Midbrain (tissue), 1 donor: ENCODE measurements around the gene SYNGAP1.
"Not testable (repeated sequence)": the region's sequence is repeated elsewhere in the genome, so short reads cannot be mapped to it uniquely, and the experiment has no call there.

Source experiments
- DNase-seq: peaks from one replicate; lab custom pipeline; 2025; lab: John Stamatoyannopoulos, UW

SYNGAP1 gene

DNA sequence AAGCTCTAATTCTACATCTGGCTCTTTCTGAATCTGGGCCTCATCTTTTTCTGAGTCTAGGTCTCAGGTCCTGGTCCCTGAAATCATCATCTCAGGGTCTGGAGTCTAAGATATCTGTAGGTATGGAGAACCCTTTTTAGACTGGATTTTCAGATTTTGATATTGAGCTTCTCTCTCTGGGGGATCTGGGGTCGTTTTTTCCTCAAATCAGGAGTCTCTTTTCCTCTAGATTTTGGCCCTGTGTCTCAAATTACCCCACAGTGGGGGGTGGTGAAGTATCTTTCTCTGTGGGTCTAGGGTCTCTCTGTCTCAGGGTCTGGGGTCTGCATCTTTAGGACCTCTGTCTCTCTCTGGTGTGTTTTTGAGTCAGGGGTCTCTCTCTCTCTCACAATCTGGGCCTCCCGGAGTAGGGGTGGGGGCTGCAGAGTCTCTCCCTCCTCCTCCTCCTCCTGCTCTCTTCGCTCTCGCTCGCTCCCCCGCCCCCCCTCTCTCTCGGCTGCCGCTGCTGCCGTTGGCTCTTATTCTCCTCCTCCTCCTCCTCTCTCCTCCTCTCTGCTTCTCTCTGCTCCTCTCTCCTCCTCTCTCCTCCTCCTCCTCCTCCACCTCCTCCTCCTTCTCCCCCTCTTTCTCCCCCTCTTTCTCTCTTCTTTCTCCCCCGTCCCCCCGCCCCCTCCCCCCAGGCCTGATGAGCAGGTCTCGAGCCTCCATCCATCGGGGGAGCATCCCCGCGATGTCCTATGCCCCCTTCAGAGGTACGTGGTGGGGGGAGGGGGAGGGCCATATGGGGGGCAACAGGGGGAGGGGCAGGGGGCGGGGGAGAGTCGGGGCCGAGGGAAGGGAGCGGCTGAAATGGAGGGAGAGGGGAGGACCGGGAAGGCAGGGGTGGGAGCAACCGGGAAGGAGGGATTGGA lies at the start of gene SYNGAP1:
Gene SYNGAP1 (plus strand): TSS at position 486 of the 911 bp plus-strand sequence. CDS start 200 bp downstream, at position 686.
- peak; percentile 13 for DNase-seq

DNA sequence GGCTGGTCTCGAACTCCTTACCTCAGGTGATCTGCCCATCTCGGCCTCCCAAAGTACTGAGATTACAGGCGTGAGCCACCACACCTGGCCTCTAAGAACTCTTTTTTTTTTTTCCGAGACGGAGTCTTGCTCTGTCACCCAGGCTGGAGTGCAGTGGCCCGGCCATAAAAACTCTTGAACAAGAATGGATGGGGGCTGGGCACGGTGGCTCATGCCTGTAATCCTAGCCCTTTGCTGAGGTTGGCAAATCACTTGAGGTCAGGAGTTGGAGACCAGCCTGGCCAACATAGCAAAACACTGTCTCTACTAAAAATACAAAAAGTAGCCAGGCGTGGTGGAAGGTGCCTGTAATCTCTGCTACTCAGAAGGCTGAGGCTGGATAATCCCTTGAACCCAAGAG lies 48.0 kb upstream of the SYNGAP1 start:
- DNase-seq: not testable (repeated sequence)

DNA sequence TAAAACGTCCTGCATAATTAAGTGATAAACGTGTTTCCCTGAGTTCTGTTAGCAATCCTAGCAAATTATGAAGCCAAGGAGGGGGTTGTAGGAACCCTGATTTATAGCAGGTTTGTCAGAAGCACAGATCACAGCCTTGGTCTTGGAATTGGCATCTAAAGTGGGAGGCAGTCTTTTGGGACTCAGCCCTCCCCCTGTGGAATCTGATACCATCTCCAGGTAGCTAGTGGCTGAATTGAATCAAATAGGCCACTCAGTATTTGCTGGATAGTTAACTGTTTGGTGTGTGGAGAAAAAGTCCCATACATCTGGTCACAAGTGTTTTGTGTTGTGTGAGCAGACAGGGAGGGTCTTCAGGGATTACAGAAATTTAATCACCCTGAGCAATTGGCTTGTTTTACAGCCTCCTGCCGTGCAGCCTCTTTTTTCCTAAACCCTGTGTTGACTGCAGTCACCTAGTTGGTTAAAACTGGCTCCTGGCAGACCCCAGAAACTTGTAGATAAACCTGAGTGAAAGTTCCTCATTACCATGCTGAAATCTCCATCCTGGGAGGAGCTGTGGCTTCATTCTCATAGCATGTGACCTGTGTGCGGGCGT lies 47.2 kb upstream of the SYNGAP1 start:
- no peak for DNase-seq

DNA sequence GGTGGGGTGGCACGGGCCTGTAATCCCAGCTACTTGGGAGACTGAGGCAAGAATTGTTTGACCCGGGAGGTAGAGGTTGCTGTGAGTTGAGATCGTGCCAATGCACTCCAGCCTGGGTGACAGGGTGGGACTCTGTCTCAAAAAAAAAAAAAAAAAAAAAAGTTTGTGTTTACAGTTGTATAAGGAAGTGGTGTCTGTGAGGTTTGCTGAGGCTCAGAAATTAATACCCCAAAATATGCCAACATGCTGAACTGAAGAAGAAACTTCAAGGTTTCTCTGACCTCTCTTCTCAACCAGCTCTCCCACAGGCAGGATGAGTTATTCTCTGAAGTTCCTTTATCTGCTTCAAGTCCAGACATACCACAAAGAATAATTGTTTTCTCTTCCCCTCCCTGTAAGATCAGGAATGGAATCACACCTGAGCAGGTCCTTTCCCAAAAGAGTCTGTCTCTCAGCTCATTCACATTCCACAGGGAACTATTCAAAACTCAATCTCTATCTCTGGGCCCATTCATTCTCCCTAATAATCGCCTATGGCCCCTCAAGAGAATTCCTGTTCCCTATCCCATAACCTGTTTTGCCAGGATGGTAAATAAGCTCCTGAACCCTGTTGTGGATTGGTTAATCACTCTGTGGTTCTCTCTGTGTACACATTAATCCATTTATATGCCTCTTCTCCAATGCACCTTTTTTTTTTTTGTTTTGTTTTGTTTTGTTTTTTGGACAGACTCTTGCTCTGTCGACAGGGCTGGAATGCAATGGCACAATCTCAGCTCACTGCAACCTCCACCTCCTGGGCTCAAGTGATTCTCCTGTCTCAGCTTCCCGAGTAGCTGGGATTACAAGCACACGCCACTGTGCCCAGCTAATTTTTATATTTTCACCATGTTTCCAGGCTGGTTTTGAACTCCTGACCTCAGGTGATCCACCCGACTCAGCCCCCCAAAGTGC lies 45.6 kb upstream of the SYNGAP1 start:
- DNase-seq: no peak

DNA sequence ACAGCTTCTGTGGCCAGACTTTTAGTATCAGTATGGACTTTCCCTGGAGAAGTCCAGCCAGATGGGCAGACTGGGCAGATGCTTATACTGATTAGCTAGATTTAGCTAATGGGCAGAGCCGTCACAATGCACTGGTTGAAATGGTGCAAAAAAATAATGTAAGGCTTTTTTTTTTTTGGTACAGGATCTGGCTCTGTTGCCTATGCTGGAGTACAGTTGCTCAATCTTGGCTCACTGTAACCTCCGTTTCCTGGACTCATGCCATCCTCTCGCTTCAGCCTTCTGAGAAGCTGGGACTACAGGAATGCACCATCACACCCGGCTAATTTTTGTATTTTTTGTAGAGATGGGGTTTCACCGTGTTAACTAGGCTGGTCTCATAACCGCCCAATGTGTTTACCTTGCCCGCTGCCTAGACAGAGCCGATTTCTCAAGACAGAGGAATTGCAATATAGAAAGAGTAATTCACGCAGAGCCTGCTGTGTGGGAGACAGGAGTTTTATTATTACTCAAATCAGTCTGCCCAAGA lies 44.7 kb upstream of the SYNGAP1 start:
- no peak for DNase-seq

DNA sequence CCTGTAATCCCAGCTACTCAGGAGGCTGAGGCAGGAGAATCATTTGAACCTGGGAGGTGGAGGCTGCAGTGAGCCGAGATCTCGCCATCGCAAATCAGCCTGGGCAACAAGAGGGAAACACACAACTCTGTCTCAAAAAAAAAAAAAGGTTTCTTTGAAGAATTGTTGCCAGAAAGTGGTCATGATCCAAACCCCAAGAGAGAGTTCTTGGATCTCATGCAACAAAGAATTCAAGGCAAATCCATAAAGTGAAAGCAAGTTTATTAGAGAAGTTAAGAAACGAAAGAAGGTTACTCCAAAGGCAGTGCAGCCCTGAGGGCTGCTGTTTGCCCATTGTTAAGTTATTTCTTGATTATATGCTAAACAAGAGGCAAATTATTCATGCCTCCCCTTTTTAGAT lies 42.7 kb upstream of the SYNGAP1 start:
- DNase-seq: no peak

DNA sequence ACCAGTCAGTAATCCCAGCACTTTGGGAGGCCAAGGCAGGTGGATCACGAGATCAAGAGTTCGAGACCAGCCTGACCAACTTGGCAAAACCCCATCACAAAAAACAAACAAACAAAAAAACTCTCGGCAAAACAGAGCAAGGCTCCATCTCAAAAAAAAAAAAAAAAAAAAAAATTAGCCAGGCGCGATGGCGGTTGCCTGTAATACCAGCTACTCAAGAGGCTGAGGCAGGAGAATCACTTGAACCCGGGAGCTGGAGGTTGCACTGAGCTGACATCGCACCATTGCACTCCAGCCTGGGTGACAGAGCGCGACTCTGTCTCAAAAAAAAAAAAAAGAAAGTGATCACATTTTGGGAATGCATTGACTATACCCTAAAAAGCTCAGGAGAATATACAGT lies 40.7 kb upstream of the SYNGAP1 start:
- not testable (repeated sequence) for DNase-seq

DNA sequence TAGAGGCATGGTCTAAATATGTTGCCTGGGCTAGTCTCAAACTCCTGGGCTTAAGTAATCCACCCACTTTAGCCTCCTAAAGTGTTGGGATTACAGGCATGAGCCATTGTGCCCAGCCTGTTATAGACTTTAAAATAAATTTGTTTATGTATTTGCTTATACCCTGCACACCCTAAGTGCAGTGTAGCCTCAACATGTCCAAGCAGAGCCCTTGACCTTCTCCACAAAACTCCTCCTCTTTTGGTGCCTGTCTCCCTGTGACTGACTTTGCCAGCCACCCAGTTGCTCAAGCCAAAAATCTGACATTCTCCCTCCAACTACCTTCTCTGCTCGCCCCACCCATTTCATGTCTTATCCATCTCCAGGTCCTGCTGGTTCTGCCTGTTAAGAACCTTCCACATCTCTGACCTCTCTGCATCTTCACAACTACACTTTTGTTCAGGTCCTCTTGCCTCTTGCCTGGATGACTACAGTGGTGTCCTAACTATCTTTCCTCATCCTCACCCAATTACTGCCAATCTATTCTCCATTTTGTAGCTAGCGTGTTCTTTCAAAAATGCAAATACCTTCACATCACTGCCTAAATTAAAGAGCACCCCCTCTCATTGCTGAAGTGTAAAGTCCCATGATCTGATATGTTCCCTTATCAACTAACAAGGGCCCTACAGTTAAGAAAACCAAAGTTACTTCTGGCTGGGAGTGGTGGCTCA lies 39.4 kb upstream of the SYNGAP1 start:
- no peak for DNase-seq

DNA sequence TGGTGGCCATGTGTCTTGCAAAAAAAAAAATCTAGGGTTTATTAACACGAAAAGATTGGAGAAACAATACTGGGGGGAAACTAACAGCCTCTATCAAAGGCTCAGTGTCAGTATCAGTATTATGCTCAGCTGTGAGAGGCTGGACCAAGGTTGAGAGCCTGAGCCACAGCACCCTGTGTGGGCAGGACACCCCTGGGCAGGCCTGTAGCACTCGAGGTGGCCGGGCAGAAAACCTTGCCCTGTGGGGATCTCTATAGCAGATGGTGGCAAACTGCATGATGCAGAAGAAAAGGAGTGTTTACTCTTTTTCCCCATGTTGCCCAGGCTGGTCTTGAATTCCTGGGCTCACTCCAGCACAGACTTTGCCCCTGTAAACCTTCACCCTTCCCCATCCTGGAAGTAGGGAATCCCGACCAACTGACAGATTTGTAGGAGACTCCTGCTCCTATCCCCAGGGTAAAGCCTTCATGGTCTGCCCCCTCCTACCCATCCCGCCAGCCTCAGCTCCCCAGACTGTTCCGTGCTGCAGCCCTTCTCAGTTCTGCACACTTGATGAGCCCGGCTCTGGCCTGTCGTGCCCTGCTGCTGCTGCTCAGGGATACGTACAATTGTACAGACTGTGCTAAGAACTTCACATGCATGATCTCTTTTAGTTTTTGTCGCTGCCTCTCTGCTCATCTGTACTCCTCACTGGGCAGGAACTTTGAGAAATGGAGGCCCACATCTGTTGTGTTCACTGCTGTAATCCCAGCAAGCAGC lies 36.3 kb upstream of the SYNGAP1 start:
- no peak for DNase-seq

DNA sequence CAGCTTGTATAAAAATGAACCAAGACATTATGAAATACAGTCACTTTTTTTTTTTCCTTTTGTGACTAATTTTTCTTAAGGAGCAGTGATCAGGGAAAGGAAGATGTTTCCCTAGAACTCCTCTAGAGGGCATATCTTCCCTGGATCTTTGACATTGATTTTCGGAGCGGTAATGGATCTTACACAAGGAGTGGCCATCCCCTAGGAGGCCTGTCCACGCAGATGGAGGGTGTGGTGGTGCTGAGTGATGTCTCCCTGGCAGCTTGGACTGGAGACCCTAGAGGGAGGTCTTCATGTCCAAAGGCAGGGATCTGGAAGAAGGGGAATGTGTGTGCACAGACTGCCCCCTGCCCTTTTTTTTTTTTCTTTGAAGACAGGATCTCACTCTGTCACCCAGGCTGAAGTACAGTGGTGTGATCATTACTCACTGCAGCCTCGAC lies 35.3 kb upstream of the SYNGAP1 start:
- DNase-seq: no peak

DNA sequence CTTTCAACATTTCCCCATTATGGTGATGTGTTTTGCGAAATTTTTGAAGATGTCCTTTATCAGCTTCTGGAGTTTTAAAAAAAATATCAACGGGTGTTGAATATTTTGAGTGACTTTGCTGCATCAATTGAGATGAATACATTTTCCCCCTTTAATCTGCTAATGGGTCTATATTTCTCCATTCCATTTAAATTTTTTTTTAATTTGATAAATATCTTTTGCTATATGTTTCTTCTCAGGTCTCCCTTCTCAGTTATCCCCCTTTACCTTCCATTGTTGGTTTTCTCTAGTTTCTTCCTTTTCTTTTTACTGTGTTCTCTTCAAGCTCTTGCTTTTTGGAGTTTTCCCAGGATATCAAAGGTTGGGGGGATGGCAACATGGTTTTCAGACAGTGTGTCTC lies 29.7 kb upstream of the SYNGAP1 start:
- DNase-seq: no peak

DNA sequence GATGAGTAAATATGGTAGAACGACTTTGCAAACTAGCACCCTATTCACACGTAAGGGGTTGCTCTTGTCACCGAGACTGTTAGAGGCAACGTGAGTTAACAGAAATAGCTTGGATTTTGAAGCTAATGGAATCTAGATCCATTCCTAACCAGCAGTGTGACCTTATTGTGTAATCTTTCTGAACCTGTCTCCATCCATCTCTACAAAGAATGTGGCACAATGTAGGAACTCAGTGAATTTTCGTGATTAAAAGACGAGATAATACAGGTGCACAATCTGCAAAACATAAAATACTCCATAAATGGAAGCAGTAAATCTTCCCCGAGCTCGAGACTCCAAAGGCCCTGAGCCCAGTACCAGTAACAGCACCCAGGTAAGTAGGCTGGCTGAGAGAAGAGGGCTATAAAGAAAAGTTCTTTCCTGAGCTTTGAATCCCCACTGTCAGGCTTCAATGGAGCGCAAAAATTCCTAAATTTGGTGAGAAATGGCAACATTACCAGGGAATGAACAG lies 29.0 kb upstream of the SYNGAP1 start:
- no peak for DNase-seq

DNA sequence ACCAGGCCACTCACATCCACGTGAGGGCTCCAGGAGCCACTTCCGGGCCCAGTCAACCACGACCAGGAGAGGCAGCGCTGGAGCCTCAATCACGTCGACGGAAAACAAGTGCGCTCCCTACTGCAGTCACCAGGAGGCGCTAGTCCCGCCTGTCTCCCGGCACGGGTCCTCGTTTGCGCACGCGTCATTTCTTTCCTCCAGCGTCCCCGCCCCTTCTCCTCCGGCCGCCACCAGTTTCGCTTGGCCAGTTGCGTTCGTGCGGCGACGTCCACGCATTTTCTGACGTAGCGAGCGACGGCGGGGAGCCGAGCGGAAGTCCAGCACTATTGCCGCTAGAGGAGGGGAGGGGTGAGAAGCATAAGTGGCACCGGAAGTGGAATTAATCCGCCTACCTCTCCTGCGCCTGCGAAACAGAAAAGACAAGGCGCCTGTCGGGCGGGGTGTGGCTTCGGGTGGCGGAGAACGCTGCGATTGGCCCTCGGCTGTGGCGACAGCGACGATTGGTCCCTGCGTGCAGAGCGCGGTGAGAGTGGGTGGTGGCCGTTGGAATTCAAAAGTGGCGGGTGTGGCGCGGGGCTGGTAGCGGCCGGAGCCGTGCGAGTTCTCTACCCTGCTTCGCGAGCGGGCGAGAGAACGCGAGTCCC lies 28.5 kb upstream of the SYNGAP1 start, which contains the start of gene KIFC1:
Gene KIFC1 (plus strand): TSS at position 546 of the 644 bp plus-strand sequence. CDS start 163 bp downstream, outside the sequence.
- DNase-seq: peak; percentile 100

DNA sequence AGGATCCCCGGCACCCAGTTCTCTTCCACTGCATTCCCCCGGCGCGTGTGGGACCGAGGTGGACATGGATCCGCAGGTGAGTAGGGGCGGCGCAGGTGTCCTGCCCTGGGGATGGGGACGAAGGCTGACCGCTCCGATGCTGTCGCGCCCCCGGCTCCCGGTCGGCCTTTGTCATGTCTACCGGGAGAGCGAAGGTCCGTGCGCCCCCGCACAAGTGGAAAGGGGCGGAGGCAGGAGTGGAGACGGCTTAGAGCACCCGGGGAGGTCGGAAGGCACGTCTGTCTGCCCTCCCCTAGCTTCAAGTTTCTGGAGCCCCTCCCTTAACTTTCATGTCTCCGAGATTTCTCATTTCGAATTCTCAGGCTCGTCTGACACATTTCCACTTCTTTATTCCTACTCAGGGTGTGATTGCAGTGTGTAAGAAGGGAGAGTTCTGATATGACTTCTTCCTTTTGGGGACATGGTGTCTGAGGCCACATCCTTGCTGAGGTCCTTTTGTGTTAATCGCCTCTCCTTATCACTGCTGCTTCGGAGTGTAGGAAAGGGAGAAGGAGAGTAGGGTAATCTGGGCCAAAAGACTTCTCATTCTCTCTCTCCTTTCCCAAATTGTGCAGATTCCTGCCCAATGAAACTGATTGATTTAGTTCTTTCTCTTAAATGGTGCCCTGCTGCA lies 27.8 kb upstream of the SYNGAP1 start:
- no peak for DNase-seq

DNA sequence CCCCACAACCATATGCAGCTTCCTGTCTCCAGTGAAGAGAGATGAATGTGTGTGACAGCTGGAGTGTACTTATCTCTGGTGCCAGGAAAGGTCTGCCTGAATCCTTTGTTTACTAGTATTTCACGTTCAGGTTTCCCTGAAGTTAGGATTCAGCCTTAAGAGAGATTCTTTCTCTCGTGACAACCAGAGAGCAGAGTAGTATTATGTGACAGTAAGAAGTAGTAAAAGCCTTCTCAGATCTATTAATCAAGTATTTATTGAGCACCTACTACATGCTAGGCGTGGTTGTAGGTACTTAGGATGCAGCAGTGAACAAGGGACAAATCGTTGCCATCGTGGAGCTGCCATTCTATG lies 27.3 kb upstream of the SYNGAP1 start:
- no peak for DNase-seq

DNA sequence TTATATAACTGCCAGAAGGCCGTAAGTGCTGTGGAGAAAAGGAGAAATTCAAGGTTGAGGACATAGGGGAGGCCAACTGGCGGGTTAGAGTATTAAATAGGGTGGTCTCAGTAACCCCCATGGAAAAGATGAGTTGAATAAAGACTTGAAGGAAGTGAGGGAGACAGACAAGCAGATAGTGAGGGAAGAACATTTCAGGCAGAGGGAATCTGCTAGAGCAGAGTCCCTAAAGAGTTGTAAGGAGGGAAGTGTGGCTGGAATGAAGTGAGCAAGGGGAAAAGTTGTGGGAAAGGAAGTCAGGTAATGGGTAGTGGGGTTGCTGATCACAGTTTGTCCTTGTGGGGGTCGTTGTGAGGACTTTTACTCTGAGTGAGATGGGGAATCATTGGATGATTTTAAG lies 26.9 kb upstream of the SYNGAP1 start:
- DNase-seq: no peak

DNA sequence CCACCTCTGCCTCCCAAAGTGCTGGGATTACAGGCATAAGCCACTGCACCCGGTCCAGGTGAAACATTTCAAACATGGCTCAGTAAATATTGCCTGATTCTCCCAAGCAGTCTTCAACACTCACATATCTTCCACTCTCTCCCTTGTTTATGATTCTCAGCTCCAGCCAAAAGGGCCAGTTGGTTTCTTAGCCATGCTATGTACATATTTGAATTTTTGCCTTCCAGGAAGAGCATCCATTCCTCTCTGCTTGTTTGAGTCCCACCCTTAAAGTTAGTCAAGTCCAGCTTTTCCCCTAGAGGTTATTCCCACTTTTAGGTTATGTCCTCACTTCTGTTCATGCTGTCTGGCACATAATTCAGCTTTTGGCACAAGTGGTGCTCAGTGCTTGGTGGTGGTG lies 22.3 kb upstream of the SYNGAP1 start:
- DNase-seq: no peak

DNA sequence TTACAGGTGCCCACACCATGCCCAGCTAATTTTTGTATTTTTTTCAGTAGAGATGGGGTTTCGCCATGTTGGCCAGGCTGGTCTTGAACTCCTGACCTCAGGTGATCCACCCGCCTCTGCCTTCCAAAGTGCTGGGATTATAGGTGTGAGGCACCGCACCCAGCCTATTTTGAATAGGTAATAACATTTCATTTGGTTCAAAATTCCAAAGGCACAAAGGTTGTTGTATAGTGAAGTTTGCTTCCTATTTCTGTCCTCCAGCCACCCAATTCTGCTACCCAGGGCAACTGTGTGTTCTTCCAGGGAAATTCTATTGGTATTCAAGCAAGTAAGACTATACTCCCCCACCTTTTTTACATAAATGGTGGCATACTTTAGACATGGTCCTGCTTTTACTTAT lies 21.3 kb upstream of the SYNGAP1 start:
- not testable (repeated sequence) for DNase-seq

DNA sequence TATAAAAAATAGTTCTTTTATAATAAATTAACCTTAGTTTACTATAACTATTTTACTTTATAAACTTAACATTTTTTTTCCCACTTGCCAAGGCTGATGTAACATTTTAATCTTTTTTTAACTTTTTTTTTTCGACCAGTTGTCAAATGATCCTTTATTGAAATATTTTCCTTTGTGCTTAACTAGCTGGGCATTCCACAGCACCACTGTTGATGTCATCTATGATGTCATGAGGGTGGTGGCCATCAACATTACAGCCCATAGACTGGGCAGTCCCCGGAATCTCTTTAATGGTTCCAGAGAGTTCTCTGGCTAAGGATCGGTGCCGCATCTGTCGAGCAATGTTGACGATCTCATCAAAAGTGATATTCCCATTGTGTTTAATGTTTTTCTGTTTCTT lies 20.0 kb upstream of the SYNGAP1 start:
- not testable (repeated sequence) for DNase-seq
